ENCODE data around the gene SS18L1. TPM values are rescaled to one million over a fixed set of nuclear protein-coding genes. Genes with fewer than 3 reads are reported as not detected.
A peak's percentile ranks its signal among the peaks of the same experiment; 100 is the strongest.

SS18L1 gene
- total RNA-seq, 1 experiment from 2014 or later, result 28.1 TPM

GRCh38 chr20:62141043-62141396, 2.5 kb upstream of the SS18L1 start:
- Histone ChIP-seq H3K9me3 (ENCODE audit: control insufficient read depth in 1 of 2, insufficient read depth in 1 of 2, low read depth in 1 of 2, low read length in 2 of 2) (no peaks in the 10 kb centered on the region), H3K9ac (ENCODE audit: low read length) (no peak overlapping the region), H4K20me1 (ENCODE audit: insufficient read depth) (peaks cover 36% of the 10 kb centered on the region; the same call in 1 of the 2 replicates), H3K27me3 (ENCODE audit: insufficient read depth, low read length) (no peaks in the 10 kb centered on the region), H3K4me1 (ENCODE audit: control insufficient read depth in 1 of 2, insufficient read depth in 2 of 2, low read length in 2 of 2) (peaks cover 13 to 23% of the 10 kb centered on the region in 2 experiments), H3K4me2 (ENCODE audit: low read length) (peak overlapping the region; percentile 90), H3K36me3 (ENCODE audit: control insufficient read depth in 1 of 2, insufficient read depth in 2 of 2, low read length in 2 of 2) (peaks cover 32 to 61% of the 10 kb centered on the region in 2 experiments), H3K79me2 (ENCODE audit: insufficient read depth, low read length) (peaks cover 76% of the 10 kb centered on the region), H2AFZ (ENCODE audit: low read depth, low read length, poor library complexity, severe bottlenecking) (no peak overlapping the region), H3K4me3 (replicated peaks in 1 of 2; ENCODE audit: low read depth in 1 of 2, low read length in 2 of 2) (0 out of 4 replicates have a peak overlapping the region, but pooled peaks of 1 of the 2 experiments have one; percentile 87), H3K27ac (ENCODE audit: low read depth, low read length) (no peak overlapping the region), H3K9me2 (ENCODE audit: insufficient read depth) (no peaks in the 10 kb centered on the region)
- DNase-seq (ENCODE audit: low read depth, low spot score) (no peak), ATAC-seq (no peak)
- TF ChIP-seq RAD21 (IDR thresholded peaks at IDR 0.05; ENCODE audit: low read depth), result no peak
- TF ChIP-seq REST (IDR thresholded peaks at IDR 0.05; ENCODE audit: low read depth), result no peak
- TF ChIP-seq TCF7L2 (IDR thresholded peaks at IDR 0.05; ENCODE audit: borderline replicate concordance, extremely low read depth, insufficient read depth, insufficient read length), result no peak
- TF ChIP-seq MAX (IDR thresholded peaks at IDR 0.05), result no peak
- no peak for TF ChIP-seq EZH2 (IDR thresholded peaks at IDR 0.05)
- TF ChIP-seq JUND (IDR thresholded peaks at IDR 0.05), result no peak
- no peak for TF ChIP-seq SP1 (IDR thresholded peaks at IDR 0.05; ENCODE audit: low read depth)
- TF ChIP-seq FOSL1 (IDR thresholded peaks at IDR 0.05; ENCODE audit: low read depth), result no peak
- no peak for TF ChIP-seq ZFX (IDR thresholded peaks at IDR 0.05)
- no peak for TF ChIP-seq EGR1 (IDR thresholded peaks at IDR 0.05; ENCODE audit: low read depth)
- ChIA-PET RAD21 (ENCODE audit: low non-redundant PET in 1 of 2, low total read pairs in 2 of 2, uncharacterized antibody in 2 of 2, unreplicated experiment in 2 of 2) (no interaction called here), POLR2A (no interaction called here), CTCF (interaction anchor here (1.4 to 1.7 kb wide), 2 partner anchors 15 to 130 kb away, joined by 4 to 5 read pairs; no protein-coding TSS in a partner anchor)
- intact Hi-C loops (cut with micrococcal nuclease), result no loop called here
- no TSS peak for BruUV-seq (replicated peaks)

All from HCT116 (cell line).